NCI-H748 (cell line): ENCODE measurements around the gene EIF1.
A peak's percentile ranks its signal among the peaks of the same experiment; 100 is the strongest.
"Not testable (repeated sequence)": the region's sequence is repeated elsewhere in the genome, so short reads cannot be mapped to it uniquely, and the experiment has no call there.

Experiments used
- DNase-seq: peaks from one replicate; lab custom pipeline; 2025; ENCODE audit not compliant: unreplicated experiment; lab: John Stamatoyannopoulos, UW

EIF1 gene

GRCh38 chr17:41688641-41689496 lies at the start of gene EIF1:
EIF1 (plus strand) TSS chr17:41688885; CDS start chr17:41689039, 154 bp downstream.
- peak; percentile 99 for DNase-seq

GRCh38 chr17:41638941-41639340 lies 49.7 kb upstream of the EIF1 start:
- no peak for DNase-seq

GRCh38 chr17:41639492-41640473 lies 48.9 kb upstream of the EIF1 start:
- no peak for DNase-seq

- not testable (repeated sequence) for DNase-seq
Measured at GRCh38 chr17:41640596-41640995, 48.1 kb upstream of the EIF1 start.

- no peak for DNase-seq
Measured at GRCh38 chr17:41642252-41643156, 46.2 kb upstream of the EIF1 start.

GRCh38 chr17:41647038-41647813 lies 41.5 kb upstream of the EIF1 start:
- no peak for DNase-seq

- peak; percentile 83 for DNase-seq
Measured at GRCh38 chr17:41647940-41648410, 40.7 kb upstream of the EIF1 start.

- peak; percentile 81 for DNase-seq
Measured at GRCh38 chr17:41648411-41649195, 40.1 kb upstream of the EIF1 start.

- DNase-seq: no peak
Measured at GRCh38 chr17:41649923-41650519, 38.7 kb upstream of the EIF1 start.

- DNase-seq: no peak
Measured at GRCh38 chr17:41650794-41651624, 37.7 kb upstream of the EIF1 start.

- no peak for DNase-seq
Measured at GRCh38 chr17:41651625-41652460, 36.8 kb upstream of the EIF1 start.

- no peak for DNase-seq
Measured at GRCh38 chr17:41652461-41652970, 36.2 kb upstream of the EIF1 start.

- DNase-seq: no peak
Measured at GRCh38 chr17:41653421-41653820, 35.3 kb upstream of the EIF1 start.

GRCh38 chr17:41653892-41654677 lies 34.6 kb upstream of the EIF1 start:
- peak; percentile 44 for DNase-seq

- no peak for DNase-seq
Measured at GRCh38 chr17:41654678-41655607, 33.7 kb upstream of the EIF1 start.
